ENCODE data around the gene PSRC1.

PSRC1 gene

GRCh38 chr1:109261006-109261405 lies 21.9 kb downstream of the PSRC1 start:
- TF ChIP-seq CTCF (IDR thresholded peaks at IDR 0.05; ENCODE audit: borderline replicate concordance, control extremely low read depth, extremely low read depth, insufficient read depth, missing control alignments): no peak
- in situ Hi-C loops (cut with MboI; ENCODE audit: low sequenced_read_pairs, unreplicated experiment): no loop called here
- no peak for DNase-seq (ENCODE audit: low spot score)

GRCh38 chr1:109259674-109260557 lies 23.0 kb downstream of the PSRC1 start:
- no peak for DNase-seq (ENCODE audit: low spot score)
- in situ Hi-C loops (cut with MboI; ENCODE audit: low sequenced_read_pairs, unreplicated experiment): no loop called here
- TF ChIP-seq CTCF (IDR thresholded peaks at IDR 0.05; ENCODE audit: borderline replicate concordance, control extremely low read depth, extremely low read depth, insufficient read depth, missing control alignments): no peak

GRCh38 chr1:109258481-109259466 lies 24.2 kb downstream of the PSRC1 start:
- no peak for TF ChIP-seq CTCF (IDR thresholded peaks at IDR 0.05; ENCODE audit: borderline replicate concordance, control extremely low read depth, extremely low read depth, insufficient read depth, missing control alignments)
- no peak for DNase-seq (ENCODE audit: low spot score)
- in situ Hi-C loops (cut with MboI; ENCODE audit: low sequenced_read_pairs, unreplicated experiment): no loop called here

GRCh38 chr1:109257682-109258421 lies 25.1 kb downstream of the PSRC1 start:
- no peak for DNase-seq (ENCODE audit: low spot score)
- in situ Hi-C loops (cut with MboI; ENCODE audit: low sequenced_read_pairs, unreplicated experiment): no loop called here
- TF ChIP-seq CTCF (IDR thresholded peaks at IDR 0.05; ENCODE audit: borderline replicate concordance, control extremely low read depth, extremely low read depth, insufficient read depth, missing control alignments): no peak

GRCh38 chr1:109256971-109257681 lies 25.8 kb downstream of the PSRC1 start:
- DNase-seq (ENCODE audit: low spot score): no peak
- TF ChIP-seq CTCF (IDR thresholded peaks at IDR 0.05; ENCODE audit: borderline replicate concordance, control extremely low read depth, extremely low read depth, insufficient read depth, missing control alignments): no peak
- in situ Hi-C loops (cut with MboI; ENCODE audit: low sequenced_read_pairs, unreplicated experiment): no loop called here

Measured in GM13976 (cell line).